CD4-positive, alpha-beta memory T cell (primary cell): ENCODE measurements around the gene CRYBB1. TPM values are rescaled to one million over a fixed set of nuclear protein-coding genes. Genes with fewer than 3 reads are reported as not detected.

Experiments used
- CTCF ChIA-PET: fragments of 350-600 bp; sonication (Branson Sonifier 250); formaldehyde crosslinking; loops from one replicate; lab custom pipeline; 2021; ENCODE audit warnings: inconsistent platforms; ENCODE audit not compliant: partially characterized antibody; lab: Charles Lee
- POLR2A ChIA-PET: fragments of 350-600 bp; sonication (Branson Sonifier 250); formaldehyde crosslinking; loops from one replicate; lab custom pipeline; 2021; ENCODE audit not compliant: partially characterized antibody; lab: Charles Lee
- DNase-seq, 5 donors: peaks; one replicate each; pipeline versions ENCODE4 v3.0.0 to v3.0.0-alpha.2; 2020 to 2022; ENCODE audit warnings: mixed read lengths in 1 of 5
- H3K27ac ChIP-seq: one replicate; pipeline ENCODE4 v1.7.0; 2013; ENCODE audit warnings: low read depth, low read length
- H3K27me3 ChIP-seq: 2 replicates; pipeline ENCODE4 v1.7.0; 2013; ENCODE audit warnings: mild to moderate bottlenecking, low read length, moderate library complexity; ENCODE audit not compliant: insufficient read depth
- H3K36me3 ChIP-seq: 2 replicates; pipeline ENCODE4 v1.7.0; 2013; ENCODE audit warnings: mild to moderate bottlenecking, low read length, moderate library complexity; ENCODE audit not compliant: insufficient read depth
- H3K4me1 ChIP-seq: 2 replicates; pipeline ENCODE4 v1.7.0; 2013; ENCODE audit warnings: mild to moderate bottlenecking, low read length, moderate library complexity; ENCODE audit not compliant: insufficient read depth
- H3K4me3 ChIP-seq, 2 donors: one replicate each; pipeline ENCODE4 v1.7.0; 2013; ENCODE audit warnings: low read length in 2 of 2, mild to moderate bottlenecking in 1 of 2
- H3K9me3 ChIP-seq, 2 donors: one replicate each; pipeline ENCODE4 v1.7.0; 2013; ENCODE audit warnings: low read length in 2 of 2, control low read depth in 1 of 2; ENCODE audit not compliant: control insufficient read depth in 1 of 2
- H3K27ac Mint-ChIP-seq, 7 donors: one replicate each; pipeline ENCODE4 v1.8.0; 2020 to 2021; ENCODE audit warnings: mixed read lengths in 7 of 7, mild to moderate bottlenecking in 6 of 7, inconsistent platforms in 3 of 7, moderate library complexity in 3 of 7
- H3K27me3 Mint-ChIP-seq, 2 donors: one replicate each; pipeline ENCODE4 v1.8.0; 2020 to 2021; ENCODE audit warnings: mixed read lengths in 2 of 2
- H3K36me3 Mint-ChIP-seq, 2 donors: one replicate each; pipeline ENCODE4 v1.8.0; 2020 to 2021; ENCODE audit warnings: mixed read lengths in 2 of 2, inconsistent platforms in 1 of 2, mild to moderate bottlenecking in 1 of 2
- H3K4me1 Mint-ChIP-seq, 4 donors: one replicate each; pipeline ENCODE4 v1.8.0; 2020 to 2021; ENCODE audit warnings: mixed read lengths in 4 of 4, mild to moderate bottlenecking in 1 of 4
- H3K4me3 Mint-ChIP-seq, 8 donors: one replicate each; pipeline ENCODE4 v1.8.0; 2020 to 2021; ENCODE audit warnings: mixed read lengths in 8 of 8, mild to moderate bottlenecking in 7 of 8, moderate library complexity in 6 of 8, inconsistent platforms in 3 of 8
- H3K9me3 Mint-ChIP-seq, 8 donors: one replicate each; pipeline ENCODE4 v1.8.0; 2020 to 2021; ENCODE audit warnings: mixed read lengths in 8 of 8, mild to moderate bottlenecking in 5 of 8, inconsistent platforms in 3 of 8, moderate library complexity in 1 of 8
- intact Hi-C: fragments of 100-400 bp; cut with micrococcal nuclease; formaldehyde crosslinking; loops from one replicate; pipeline ENCODE4 v1.15.1; 2023
- polyA plus RNA-seq, 2 donors: library from polyadenylated mRNA; unstranded; fragments of 300-500 nt; fragmentation: Illumina TruSeq; gene quantifications; one replicate each; pipeline ENCODE4 v1.2.3, GENCODE V29; 2021
- total RNA-seq, 2 experiments: library from RNA; stranded (reverse); gene quantifications; one replicate each; pipeline ENCODE4 v1.2.3, GENCODE V29; 2021

CRYBB1 gene
- total and polyA plus RNA-seq, 4 experiments from 2014 or later = not detected

- ChIA-PET CTCF (no interaction called here), POLR2A (interaction anchor here (1.2 to 2.8 kb wide), 7 partner anchors 9 to 106 kb away, joined by 3 to 13 read pairs (median 8); partner anchors contain the start of genes HPS4, SRRD and TFIP11)
- H3K27me3 Mint-ChIP-seq = no peaks in the 10 kb centered on the region
- H3K9me3 Mint-ChIP-seq = peaks cover 0 to 2% (median 0%) of the 10 kb centered on the region in 8 donors
- H3K9me3 ChIP-seq = no peaks in the 10 kb centered on the region
- peak overlapping the region; percentile 70 to 92 (median 86) for H3K27ac Mint-ChIP-seq
- peak overlapping the region; percentile 66 for H3K27ac ChIP-seq
- H3K27me3 ChIP-seq = no peaks in the 10 kb centered on the region
- peaks cover 0 to 10% of the 10 kb centered on the region in 2 donors for H3K36me3 Mint-ChIP-seq
- peak overlapping the region; percentile 89 to 94 (median 90) for H3K4me3 Mint-ChIP-seq
- H3K4me1 ChIP-seq = peaks cover 83% of the 10 kb centered on the region
- H3K4me3 ChIP-seq = peak overlapping the region; percentile 69 to 78
- DNase-seq = peak in 3 of 5 donors; percentile 30 to 48 (median 32)
- H3K4me1 Mint-ChIP-seq = peaks cover 45 to 86% (median 65%) of the 10 kb centered on the region in 4 donors
- no peaks in the 10 kb centered on the region for H3K36me3 ChIP-seq
- intact Hi-C loops = no loop called here
Observed at GRCh38 chr22:26589367-26589844, 28.4 kb downstream of the CRYBB1 start.

GRCh38 chr22:26588729-26589366 is 29.0 kb downstream of the CRYBB1 start:
- Histone ChIP-seq H3K9me3 (no peaks in the 10 kb centered on the region), H3K36me3 (no peaks in the 10 kb centered on the region), H3K4me1 (peaks cover 80% of the 10 kb centered on the region), H3K27ac (peak overlapping the region; percentile 66), H3K4me3 (peak overlapping the region; percentile 69 to 78), H3K27me3 (no peaks in the 10 kb centered on the region)
- Mint-ChIP-seq H3K27me3 (no peaks in the 10 kb centered on the region), H3K27ac (peak overlapping the region; percentile 70 to 92 (median 86)), H3K4me1 (peaks cover 45 to 86% (median 66%) of the 10 kb centered on the region in 4 donors), H3K36me3 (peaks cover 0 to 13% of the 10 kb centered on the region in 2 donors), H3K9me3 (peaks cover 0 to 2% (median 0%) of the 10 kb centered on the region in 8 donors), H3K4me3 (peak overlapping the region; percentile 89 to 94 (median 90))
- ChIA-PET CTCF (no interaction called here), POLR2A (interaction anchor here (1.2 to 2.8 kb wide), 5 partner anchors 9 to 105 kb away, joined by 3 to 12 read pairs (median 5); partner anchors contain the start of genes HPS4, SRRD and TFIP11)
- intact Hi-C loops = no loop called here
- DNase-seq = no peak

GRCh38 chr22:26587991-26588613 is 29.7 kb downstream of the CRYBB1 start:
- DNase-seq = no peak
- H3K36me3 Mint-ChIP-seq = peaks cover 0 to 13% of the 10 kb centered on the region in 2 donors
- no peaks in the 10 kb centered on the region for H3K9me3 ChIP-seq
- H3K4me3 Mint-ChIP-seq = peak overlapping the region; percentile 89 to 94 (median 90)
- ChIA-PET POLR2A (interaction anchor here (1.2 to 2.8 kb wide), 3 partner anchors 8 to 104 kb away, joined by 3 to 12 read pairs (median 5); partner anchors contain the start of genes HPS4 and SRRD), CTCF (no interaction called here)
- H3K4me1 Mint-ChIP-seq = peaks cover 41 to 80% (median 60%) of the 10 kb centered on the region in 4 donors
- peaks cover 72% of the 10 kb centered on the region for H3K4me1 ChIP-seq
- H3K27me3 ChIP-seq = no peaks in the 10 kb centered on the region
- peaks cover 0 to 2% (median 0%) of the 10 kb centered on the region in 8 donors for H3K9me3 Mint-ChIP-seq
- no peaks in the 10 kb centered on the region for H3K27me3 Mint-ChIP-seq
- no peaks in the 10 kb centered on the region for H3K36me3 ChIP-seq
- H3K27ac Mint-ChIP-seq = peak overlapping the region in 6 of 7 donors; percentile 31 to 92 (median 86)
- intact Hi-C loops = no loop called here
- peak overlapping the region in 1 of 2 donors; percentile 78 for H3K4me3 ChIP-seq
- H3K27ac ChIP-seq = no peak overlapping the region

- Mint-ChIP-seq H3K4me1 (peaks cover 30 to 70% (median 49%) of the 10 kb centered on the region in 4 donors), H3K9me3 (peaks cover 0 to 2% (median 0%) of the 10 kb centered on the region in 8 donors), H3K36me3 (peaks cover 0 to 13% of the 10 kb centered on the region in 2 donors), H3K27me3 (no peaks in the 10 kb centered on the region), H3K27ac (peak overlapping the region; percentile 52 to 89 (median 80)), H3K4me3 (peak overlapping the region in 5 of 8 donors; percentile 3 to 65 (median 54))
- Histone ChIP-seq H3K27me3 (no peaks in the 10 kb centered on the region), H3K4me3 (no peak overlapping the region), H3K36me3 (peaks cover 5% of the 10 kb centered on the region), H3K4me1 (peaks cover 59% of the 10 kb centered on the region), H3K9me3 (no peaks in the 10 kb centered on the region), H3K27ac (no peak overlapping the region)
- ChIA-PET CTCF (no interaction called here), POLR2A (no interaction called here)
- no peak for DNase-seq
- intact Hi-C loops = no loop called here
Observed at GRCh38 chr22:26586556-26587325, 31.1 kb downstream of the CRYBB1 start.

- H3K36me3 ChIP-seq = peaks cover 5% of the 10 kb centered on the region
- Mint-ChIP-seq H3K36me3 (peaks cover 0 to 11% of the 10 kb centered on the region in 2 donors), H3K9me3 (peaks cover 0 to under 1% (median 0%) of the 10 kb centered on the region in 8 donors), H3K4me1 (peaks cover 30 to 76% (median 55%) of the 10 kb centered on the region in 4 donors), H3K27me3 (no peaks in the 10 kb centered on the region), H3K27ac (peak overlapping the region in 5 of 7 donors; percentile 12 to 75 (median 52)), H3K4me3 (peak overlapping the region in 3 of 8 donors; percentile 13 to 44 (median 15))
- no peak overlapping the region for H3K4me3 ChIP-seq
- no peak for DNase-seq
- H3K9me3 ChIP-seq = no peaks in the 10 kb centered on the region
- POLR2A ChIA-PET = interaction anchor here (1.0 kb wide), 1 partner anchor 88 kb away, joined by 3 read pairs; no protein-coding TSS in a partner anchor
- peaks cover 57% of the 10 kb centered on the region for H3K4me1 ChIP-seq
- intact Hi-C loops = no loop called here
- H3K27me3 ChIP-seq = no peaks in the 10 kb centered on the region
- CTCF ChIA-PET = no interaction called here
- no peak overlapping the region for H3K27ac ChIP-seq
Observed at GRCh38 chr22:26585104-26585790, 32.6 kb downstream of the CRYBB1 start.

- peaks cover 5% of the 10 kb centered on the region for H3K36me3 ChIP-seq
- H3K27me3 ChIP-seq = no peaks in the 10 kb centered on the region
- no peaks in the 10 kb centered on the region for H3K27me3 Mint-ChIP-seq
- H3K4me3 ChIP-seq = no peak overlapping the region
- no peak for DNase-seq
- no peaks in the 10 kb centered on the region for H3K9me3 Mint-ChIP-seq
- H3K36me3 Mint-ChIP-seq = peaks cover 0 to 14% of the 10 kb centered on the region in 2 donors
- peaks cover 67% of the 10 kb centered on the region for H3K4me1 ChIP-seq
- POLR2A ChIA-PET = interaction anchor here (1.2 kb wide), 1 partner anchor 10 kb away, joined by 5 read pairs; no protein-coding TSS in a partner anchor
- H3K9me3 ChIP-seq = no peaks in the 10 kb centered on the region
- peak overlapping the region in 4 of 7 donors; percentile 5 to 86 (median 60) for H3K27ac Mint-ChIP-seq
- H3K4me1 Mint-ChIP-seq = peaks cover 40 to 82% (median 64%) of the 10 kb centered on the region in 4 donors
- CTCF ChIA-PET = interaction anchor here (0.7 to 1.0 kb wide), 2 partner anchors 8 to 58 kb away, joined by 3 to 4 read pairs; no protein-coding TSS in a partner anchor
- H3K4me3 Mint-ChIP-seq = no peak overlapping the region
- intact Hi-C loops = no loop called here
- no peak overlapping the region for H3K27ac ChIP-seq
Observed at GRCh38 chr22:26584010-26584409, 33.8 kb downstream of the CRYBB1 start.
